D341Med (cell line): Measurements from ENCODE around the gene ESYT3.

ENCODE experiments used
- DNase-seq: peaks from one replicate; pipeline ENCODE4 v3.0.0; 2012; ENCODE audit warnings: low spot score

ESYT3 gene, protein sequence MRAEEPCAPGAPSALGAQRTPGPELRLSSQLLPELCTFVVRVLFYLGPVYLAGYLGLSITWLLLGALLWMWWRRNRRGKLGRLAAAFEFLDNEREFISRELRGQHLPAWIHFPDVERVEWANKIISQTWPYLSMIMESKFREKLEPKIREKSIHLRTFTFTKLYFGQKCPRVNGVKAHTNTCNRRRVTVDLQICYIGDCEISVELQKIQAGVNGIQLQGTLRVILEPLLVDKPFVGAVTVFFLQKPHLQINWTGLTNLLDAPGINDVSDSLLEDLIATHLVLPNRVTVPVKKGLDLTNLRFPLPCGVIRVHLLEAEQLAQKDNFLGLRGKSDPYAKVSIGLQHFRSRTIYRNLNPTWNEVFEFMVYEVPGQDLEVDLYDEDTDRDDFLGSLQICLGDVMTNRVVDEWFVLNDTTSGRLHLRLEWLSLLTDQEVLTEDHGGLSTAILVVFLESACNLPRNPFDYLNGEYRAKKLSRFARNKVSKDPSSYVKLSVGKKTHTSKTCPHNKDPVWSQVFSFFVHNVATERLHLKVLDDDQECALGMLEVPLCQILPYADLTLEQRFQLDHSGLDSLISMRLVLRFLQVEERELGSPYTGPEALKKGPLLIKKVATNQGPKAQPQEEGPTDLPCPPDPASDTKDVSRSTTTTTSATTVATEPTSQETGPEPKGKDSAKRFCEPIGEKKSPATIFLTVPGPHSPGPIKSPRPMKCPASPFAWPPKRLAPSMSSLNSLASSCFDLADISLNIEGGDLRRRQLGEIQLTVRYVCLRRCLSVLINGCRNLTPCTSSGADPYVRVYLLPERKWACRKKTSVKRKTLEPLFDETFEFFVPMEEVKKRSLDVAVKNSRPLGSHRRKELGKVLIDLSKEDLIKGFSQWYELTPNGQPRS

GRCh38 chr3:138434276-138434874 is at the start of gene ESYT3:
Gene ESYT3 (plus strand): TSS chr3:138434616. CDS start chr3:138434799, 183 bp downstream.
- peak; percentile 73 for DNase-seq

DNA sequence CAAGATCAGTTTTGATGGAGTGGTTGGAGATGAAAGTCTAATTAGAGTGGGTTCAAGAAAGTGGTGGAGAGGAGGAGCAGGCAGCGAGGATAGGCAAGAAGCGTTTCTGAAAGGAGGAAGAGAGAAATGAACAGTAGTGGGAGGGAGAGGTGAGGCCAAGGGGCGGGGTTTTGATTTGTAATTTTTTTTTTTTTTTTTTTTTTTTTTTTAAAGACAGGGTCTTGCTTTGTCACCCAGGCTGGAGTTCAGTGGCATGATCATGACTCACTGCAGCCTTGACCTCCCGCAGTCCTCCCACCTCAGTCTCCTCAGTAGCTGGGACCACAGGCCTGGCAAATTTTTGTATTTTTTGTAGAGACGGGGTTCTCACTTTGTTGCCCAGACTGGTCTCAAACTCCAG is 49.4 kb upstream of the ESYT3 start:
- DNase-seq: no peak

- no peak for DNase-seq
These were observed 45.2 kb upstream of the ESYT3 start for GRCh38 chr3:138389144-138389601.

- DNase-seq: no peak
These were observed 44.4 kb upstream of the ESYT3 start for GRCh38 chr3:138389841-138390581.

DNA sequence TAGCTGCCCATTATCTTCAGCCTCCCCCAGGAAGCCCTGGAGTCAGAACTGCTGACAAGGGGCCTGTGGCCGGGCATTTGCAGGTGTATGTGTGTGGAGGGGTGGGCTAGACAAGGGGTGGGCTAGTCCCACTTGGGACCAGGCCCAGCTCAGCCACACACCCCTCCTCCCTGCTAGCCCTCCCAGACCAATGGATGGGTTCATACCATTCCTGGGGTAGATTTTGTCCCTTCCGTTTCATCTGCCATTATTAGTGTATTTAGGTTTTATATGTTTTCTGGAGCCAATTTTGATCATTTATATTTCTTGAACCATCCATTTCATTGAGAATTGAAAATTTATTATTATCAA is 43.9 kb upstream of the ESYT3 start:
- DNase-seq: no peak

DNA sequence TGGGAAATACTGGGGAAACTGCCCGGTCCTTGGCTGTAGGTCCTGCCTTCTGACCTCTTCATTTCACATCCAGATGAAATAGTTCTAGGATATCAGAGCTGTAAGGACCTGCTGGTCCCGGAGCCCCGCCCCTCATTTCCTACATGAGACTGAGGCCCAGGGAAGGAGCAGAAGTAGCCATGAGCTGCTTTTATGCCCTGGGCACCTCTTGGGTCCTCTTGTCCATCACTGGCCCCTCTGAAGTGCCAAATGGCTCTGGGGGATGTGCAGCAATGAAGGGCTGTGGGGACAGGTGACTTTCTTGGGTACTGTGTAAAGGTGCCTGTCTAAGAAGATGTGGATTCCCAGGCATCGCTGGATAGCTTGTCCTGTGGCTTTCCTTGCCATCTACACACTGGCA is 40.3 kb upstream of the ESYT3 start:
- peak; percentile 14 for DNase-seq

DNA sequence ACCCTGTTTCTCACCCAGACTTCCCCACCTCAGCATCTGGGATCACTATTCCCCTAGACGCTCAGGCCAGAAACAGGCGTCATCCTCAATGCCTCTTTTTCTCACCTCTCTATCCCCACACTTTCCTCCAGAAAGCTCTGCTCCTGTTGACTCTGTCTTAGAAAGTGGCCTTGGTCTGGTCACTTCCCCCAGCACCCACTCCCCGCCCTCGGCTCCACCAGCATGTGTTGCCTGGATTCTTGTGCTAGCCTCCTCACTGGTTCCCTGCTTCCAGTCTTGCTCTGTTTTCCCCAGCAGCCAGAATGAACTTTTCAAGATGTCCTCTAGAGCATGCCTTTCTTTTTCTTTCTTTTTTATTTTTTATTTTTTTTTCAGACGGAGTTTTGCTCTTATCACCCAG is 39.7 kb upstream of the ESYT3 start:
- DNase-seq: peak; percentile 18

DNA sequence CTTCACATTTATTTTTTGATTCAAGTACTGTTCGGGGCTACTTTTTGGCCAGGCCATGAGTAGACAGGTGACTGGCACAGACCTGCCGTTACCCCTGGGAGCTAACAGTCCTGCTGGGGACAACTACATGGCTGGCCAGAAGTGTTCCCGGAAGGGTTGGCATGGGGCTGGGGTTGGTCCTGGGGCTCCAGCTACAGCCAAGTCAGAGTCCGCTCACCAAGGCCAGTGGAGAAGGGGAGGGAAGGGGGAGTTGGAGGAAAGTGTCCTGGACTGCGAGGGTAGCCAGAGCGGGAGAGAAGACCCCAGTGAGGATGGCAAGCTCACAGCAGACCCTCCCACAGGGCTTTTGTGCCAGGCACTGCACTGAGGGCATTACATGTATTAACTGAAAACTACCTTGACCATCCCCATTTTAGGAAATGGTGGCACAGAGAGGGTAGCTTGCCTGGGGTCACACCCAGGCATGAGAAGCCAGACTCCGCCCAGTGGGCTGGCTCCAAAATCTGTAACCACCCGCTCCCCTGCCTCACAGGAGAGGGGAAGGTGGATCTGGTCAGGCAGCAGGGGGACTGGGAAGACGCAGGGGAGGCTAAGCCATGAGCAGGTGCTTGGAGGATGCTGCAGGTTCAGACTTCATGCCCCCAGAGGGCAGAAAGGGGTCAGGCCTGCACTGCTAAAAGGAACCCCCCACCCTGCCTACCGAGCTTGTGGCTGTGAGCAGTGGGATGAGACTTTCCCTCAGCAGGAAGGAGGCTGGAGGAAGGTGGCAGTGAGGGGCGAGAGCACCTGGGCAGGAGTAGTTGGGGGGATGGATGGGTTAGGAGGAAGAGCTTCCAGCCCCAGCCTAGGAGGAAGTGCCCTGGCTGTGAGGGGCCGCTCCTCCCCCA is 38.3 kb upstream of the ESYT3 start:
- peak; percentile 21 for DNase-seq

- peak; percentile 20 for DNase-seq
These were observed 37.5 kb upstream of the ESYT3 start for GRCh38 chr3:138396752-138397410.

- no peak for DNase-seq
These were observed 36.4 kb upstream of the ESYT3 start for GRCh38 chr3:138397983-138398382.

DNA sequence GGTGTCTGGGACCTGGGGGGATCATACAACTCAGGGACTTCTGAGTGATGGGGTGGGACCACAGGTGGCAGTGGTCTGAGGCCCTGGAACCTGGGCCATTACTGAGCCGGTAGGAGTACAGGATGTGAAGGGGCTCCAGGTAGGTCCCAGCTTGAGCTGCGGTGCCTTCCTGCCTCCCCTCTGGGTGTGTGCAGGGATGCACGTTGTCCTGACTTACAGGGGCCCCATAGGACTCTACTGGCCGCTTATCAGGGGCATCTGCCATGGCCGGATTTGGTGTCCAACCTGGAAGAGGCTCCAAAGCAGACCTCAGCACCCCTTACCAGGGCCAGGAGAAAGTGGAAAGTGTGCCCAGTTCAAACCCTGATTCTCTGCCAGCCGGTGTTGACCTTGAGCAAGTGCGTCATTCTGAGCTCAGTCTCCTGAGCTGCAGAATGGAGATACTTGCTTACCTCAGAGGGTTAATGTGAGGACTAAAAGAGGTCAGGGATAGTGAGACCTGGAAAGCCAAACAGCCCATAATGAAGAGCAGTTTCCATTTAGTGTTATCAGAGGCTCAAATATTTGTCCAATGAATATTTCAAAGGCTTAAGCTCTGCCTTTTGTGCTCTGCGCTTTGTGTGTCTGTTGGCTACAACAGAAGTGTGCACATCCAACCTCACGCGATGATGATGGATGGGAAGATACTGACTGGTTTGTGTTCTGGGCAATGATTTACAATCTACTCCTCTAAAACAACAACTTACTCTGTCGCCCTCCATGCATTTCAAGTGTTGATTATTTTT is 35.4 kb upstream of the ESYT3 start:
- DNase-seq: no peak

- no peak for DNase-seq
These were observed 34.6 kb upstream of the ESYT3 start for GRCh38 chr3:138399766-138400165.

DNA sequence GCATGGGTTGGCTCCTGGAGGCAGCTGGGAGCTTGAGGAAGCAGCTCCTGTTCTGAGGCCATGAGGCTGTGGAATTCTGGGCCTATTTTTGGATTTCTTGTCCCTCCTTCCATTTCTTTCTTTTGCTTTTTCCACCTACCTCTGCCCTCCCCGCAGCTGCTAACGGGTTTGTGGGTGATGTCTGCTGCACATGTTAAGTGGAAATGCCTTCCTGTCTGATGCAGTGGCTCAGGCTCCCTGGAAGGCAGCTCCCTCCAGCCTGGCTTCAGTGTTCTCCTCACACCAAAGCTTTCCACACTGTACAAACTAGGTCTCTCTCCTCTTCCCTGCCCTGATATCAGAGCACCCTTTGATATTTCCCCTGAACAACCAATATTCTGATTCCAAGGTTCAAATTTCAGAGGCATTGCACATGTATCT is 33.8 kb upstream of the ESYT3 start:
- no peak for DNase-seq

- no peak for DNase-seq
These were observed 32.6 kb upstream of the ESYT3 start for GRCh38 chr3:138401834-138402233.

DNA sequence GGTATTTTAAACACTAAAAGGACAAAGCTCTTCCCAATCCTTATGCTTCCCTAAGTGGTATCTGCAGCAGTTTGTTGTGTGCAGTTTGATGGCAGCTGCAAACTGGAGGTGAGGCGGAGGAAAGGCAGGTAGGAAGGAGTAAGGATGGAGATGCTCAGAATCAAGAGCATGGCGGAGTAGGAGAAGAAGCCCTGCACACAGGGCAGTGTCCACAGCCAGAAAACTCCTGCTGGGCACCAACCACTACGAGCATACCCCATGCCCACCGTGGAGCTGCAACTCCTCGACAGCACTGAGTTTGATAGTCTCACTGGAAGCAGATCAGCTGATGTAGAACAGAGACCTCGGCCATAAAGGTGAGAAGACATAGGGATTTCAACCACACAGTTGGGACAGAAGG is 30.3 kb upstream of the ESYT3 start:
- no peak for DNase-seq

DNA sequence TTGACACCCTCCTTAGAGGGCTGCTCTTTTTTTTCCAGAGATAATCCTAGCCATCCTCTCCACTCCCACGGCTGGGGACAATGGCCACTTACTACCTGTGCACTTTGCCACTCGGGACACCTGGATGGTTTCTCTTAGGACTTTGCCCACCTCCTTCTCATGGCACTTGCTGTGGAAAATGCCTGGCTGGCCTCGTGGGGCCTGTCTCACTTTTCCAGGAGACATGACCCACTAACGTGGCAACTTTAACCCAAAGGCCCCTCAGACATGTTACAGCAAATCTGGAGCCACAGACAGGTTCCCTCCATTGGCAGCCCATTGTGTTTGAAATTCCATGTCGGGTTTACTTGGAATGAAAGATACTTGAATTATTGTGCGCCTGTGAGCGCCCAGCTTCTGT is 29.4 kb upstream of the ESYT3 start:
- no peak for DNase-seq

DNA sequence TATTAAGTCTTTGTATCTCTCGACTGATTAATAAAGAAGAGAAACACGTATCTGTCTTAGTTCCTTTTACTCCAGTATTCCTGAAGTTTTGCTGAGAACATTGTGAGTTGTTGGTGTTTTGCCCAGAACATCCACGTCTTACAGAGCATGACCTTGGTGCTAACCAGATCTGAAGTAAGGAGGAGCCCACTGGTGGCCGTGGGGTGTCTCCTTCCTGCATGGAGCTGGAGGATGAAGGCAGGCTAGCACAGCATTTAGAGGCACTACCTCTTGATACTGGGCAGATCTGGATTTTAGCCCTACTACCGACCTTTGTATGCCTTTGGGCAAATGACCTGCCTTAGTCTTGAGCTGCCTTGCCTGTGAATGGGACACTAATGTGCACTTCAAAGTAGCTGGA is 28.9 kb upstream of the ESYT3 start:
- no peak for DNase-seq

GRCh38 chr3:138406606-138407005 is 27.8 kb upstream of the ESYT3 start:
- no peak for DNase-seq

GRCh38 chr3:138407236-138407907 is 27.0 kb upstream of the ESYT3 start:
- DNase-seq: no peak
